LHCN-M2 (cell line): ENCODE results near the gene TAF1B. TPM values are rescaled to one million over a fixed set of nuclear protein-coding genes. Genes with fewer than 3 reads are reported as not detected.

Experiments
- DNase-seq: peaks from one replicate; pipeline ENCODE4 v3.0.0-alpha.2; 2012; ENCODE audit warnings: low read depth
- total RNA-seq: library from RNA; depleted of rRNA; stranded (reverse); fragments of >200 nt; gene quantifications from 2 replicates; pipeline ENCODE4 v1.2.3, GENCODE V29; 2014

TAF1B gene
- total RNA-seq, 1 experiment from 2014 or later, result 23.0 TPM

- DNase-seq, result no peak
Measured at GRCh38 chr2:9807555-9808305, 35.5 kb upstream of the TAF1B start.

GRCh38 chr2:9808334-9809063, 34.8 kb upstream of the TAF1B start:
- no peak for DNase-seq

- no peak for DNase-seq
Measured at GRCh38 chr2:9809064-9809356, 34.3 kb upstream of the TAF1B start.

GRCh38 chr2:9809448-9810088, 33.7 kb upstream of the TAF1B start:
- no peak for DNase-seq

- no peak for DNase-seq
Measured at GRCh38 chr2:9811216-9811615, 32.1 kb upstream of the TAF1B start.

GRCh38 chr2:9811679-9812511, 31.4 kb upstream of the TAF1B start:
- DNase-seq, result no peak

- no peak for DNase-seq
Measured at GRCh38 chr2:9812945-9813311, 30.3 kb upstream of the TAF1B start.

GRCh38 chr2:9813312-9814128, 29.8 kb upstream of the TAF1B start:
- peak; percentile 46 for DNase-seq

GRCh38 chr2:9814129-9814868, 29.0 kb upstream of the TAF1B start:
- DNase-seq, result no peak

GRCh38 chr2:9815076-9815475, 28.2 kb upstream of the TAF1B start:
- DNase-seq, result no peak

GRCh38 chr2:9815844-9816279, 27.4 kb upstream of the TAF1B start:
- DNase-seq, result no peak

GRCh38 chr2:9818097-9818496, 25.2 kb upstream of the TAF1B start:
- DNase-seq, result no peak

GRCh38 chr2:9819551-9819950, 23.7 kb upstream of the TAF1B start:
- no peak for DNase-seq

- DNase-seq, result no peak
Measured at GRCh38 chr2:9820020-9820973, 23.0 kb upstream of the TAF1B start.

GRCh38 chr2:9821805-9822445, 21.3 kb upstream of the TAF1B start:
- no peak for DNase-seq

- DNase-seq, result no peak
Measured at GRCh38 chr2:9824441-9824840, 18.8 kb upstream of the TAF1B start.

- DNase-seq, result no peak
Measured at GRCh38 chr2:9824956-9825720, 18.1 kb upstream of the TAF1B start.

GRCh38 chr2:9826208-9826607, 17.1 kb upstream of the TAF1B start:
- DNase-seq, result no peak
